ENCODE results near the gene VSIG1.

DNA sequence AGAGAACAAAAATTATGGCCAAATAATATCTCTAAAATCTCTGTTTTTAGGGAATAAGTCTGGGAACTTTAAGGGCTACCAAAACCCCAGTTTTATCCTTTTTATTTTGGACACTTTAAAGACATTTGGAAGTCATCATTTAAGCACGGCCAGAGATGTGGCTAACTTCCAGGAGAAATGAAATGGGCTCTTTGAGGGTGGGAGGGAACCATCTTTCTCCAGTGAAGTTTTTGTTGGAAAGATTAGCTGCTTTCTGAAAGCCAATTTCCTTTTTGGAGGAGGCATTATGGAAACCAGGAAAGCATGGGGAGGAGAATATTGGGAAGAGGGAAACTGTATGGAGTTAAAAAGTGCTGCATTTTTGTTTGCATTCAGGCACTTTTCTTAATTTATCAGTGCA, 4.8 kb downstream of the VSIG1 start:
- no peak for TF ChIP-seq POLR2A (IDR thresholded peaks at IDR 0.05; ENCODE audit: low read depth, low read length)
- TF ChIP-seq POLR2AphosphoS5 (IDR thresholded peaks at IDR 0.05; ENCODE audit: low read depth, low read length) = no peak

Data from GM12891 (cell line).